Midbrain (tissue), 1 donor: ENCODE data around the gene CSNK2A1.
A peak's percentile ranks its signal among the peaks of the same experiment; 100 is the strongest.
"Not testable (repeated sequence)": the region's sequence is repeated elsewhere in the genome, so short reads cannot be mapped to it uniquely, and the experiment has no call there.

ENCODE experiments used
- DNase-seq: peaks from one replicate; lab custom pipeline; 2025; lab: John Stamatoyannopoulos, UW

CSNK2A1 gene

GRCh38 chr20:483815-484644 lies 59.6 kb downstream of the CSNK2A1 start:
- DNase-seq: no peak

GRCh38 chr20:481167-481566 lies 62.4 kb downstream of the CSNK2A1 start:
- no peak for DNase-seq

- no peak for DNase-seq
Observed at GRCh38 chr20:480044-480443, 63.5 kb downstream of the CSNK2A1 start.

GRCh38 chr20:479487-479886 lies 64.1 kb downstream of the CSNK2A1 start:
- DNase-seq: no peak

DNA sequence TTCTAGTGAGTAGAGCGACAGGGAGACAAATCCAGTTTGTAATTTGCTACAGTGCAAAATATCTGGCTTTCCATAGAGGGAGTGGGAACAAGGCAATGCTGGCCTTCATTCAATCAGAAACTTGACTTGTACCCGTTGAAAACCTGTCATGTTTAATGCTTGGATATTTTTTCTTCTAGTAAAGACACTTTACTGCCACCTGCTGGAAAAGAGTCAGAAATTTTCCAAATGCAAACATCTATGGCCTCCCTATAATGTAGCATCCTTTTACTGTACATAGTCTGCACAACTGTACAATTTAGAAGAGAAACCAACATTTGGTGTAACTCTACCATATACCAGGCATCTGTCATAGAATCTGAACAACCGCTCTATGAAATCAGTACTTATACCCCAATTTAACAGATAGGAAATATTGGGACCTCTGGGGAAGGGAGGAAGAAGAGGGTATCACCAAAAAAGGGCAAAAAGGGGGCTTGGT lies 64.6 kb downstream of the CSNK2A1 start:
- DNase-seq: peak; percentile 68

GRCh38 chr20:478010-478948 lies 65.3 kb downstream of the CSNK2A1 start:
- no peak for DNase-seq

- not testable (repeated sequence) for DNase-seq
Observed at GRCh38 chr20:476561-477249, 66.9 kb downstream of the CSNK2A1 start.

DNA sequence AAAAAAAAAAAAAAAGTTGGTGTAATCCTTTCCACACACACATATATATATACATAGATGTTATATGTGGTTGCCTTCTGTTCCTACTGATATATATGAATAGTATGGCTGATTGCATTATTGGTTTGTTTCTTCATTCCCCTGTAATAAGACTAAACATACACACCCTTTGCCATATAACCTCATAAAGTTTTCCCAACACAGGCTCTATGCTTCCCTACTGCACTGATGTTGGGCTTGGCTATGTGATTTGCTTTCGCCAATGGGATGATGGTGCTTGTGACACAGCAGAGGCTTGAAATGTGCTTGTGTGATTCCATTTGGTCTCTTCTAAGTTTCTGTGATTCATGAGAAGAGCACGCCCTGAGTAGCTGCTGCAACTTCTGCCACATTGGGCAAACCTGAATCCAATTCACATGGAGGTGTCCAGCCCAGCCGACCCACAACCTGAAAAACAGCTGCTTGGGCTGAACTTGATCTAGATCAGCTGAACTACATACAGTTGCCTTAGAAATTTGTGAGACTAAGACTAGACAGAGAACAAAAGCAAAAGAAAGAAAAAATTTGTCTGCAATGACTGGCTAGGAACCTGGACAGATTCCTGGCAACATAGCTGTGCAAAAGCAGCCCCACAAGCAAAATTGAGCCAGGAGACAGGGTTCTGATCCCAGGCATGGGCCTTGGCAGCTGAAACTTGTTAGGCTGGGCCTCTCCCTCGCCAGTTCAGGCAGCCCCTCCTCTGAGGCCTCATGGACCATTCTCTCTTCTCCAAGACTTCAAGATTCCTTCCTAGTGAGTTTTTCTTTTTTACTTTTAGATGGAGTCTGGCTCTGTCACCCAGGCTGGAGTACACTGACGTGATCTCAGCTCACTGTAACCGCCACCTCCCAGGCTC lies 67.9 kb downstream of the CSNK2A1 start:
- DNase-seq: no peak

DNA sequence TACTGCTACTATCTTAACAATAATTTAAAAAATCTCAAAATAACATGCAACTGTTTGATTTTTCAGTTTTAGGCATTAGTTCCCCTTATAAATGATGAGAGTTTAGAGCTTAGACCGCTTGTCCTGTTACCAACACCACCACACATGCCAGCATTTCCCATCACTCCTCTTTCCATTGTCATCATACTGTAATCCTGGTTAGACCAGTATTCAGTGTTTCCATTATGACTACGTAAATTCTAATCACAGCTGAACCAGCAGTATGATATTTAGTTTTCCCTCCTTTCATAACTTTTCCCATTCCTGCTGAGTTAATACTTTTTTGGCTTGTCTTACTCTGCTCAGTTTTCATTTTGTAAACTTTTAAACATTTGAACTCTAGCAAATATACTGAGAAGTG lies 69.0 kb downstream of the CSNK2A1 start:
- no peak for DNase-seq

GRCh38 chr20:472889-473292 lies 70.7 kb downstream of the CSNK2A1 start:
- no peak for DNase-seq

DNA sequence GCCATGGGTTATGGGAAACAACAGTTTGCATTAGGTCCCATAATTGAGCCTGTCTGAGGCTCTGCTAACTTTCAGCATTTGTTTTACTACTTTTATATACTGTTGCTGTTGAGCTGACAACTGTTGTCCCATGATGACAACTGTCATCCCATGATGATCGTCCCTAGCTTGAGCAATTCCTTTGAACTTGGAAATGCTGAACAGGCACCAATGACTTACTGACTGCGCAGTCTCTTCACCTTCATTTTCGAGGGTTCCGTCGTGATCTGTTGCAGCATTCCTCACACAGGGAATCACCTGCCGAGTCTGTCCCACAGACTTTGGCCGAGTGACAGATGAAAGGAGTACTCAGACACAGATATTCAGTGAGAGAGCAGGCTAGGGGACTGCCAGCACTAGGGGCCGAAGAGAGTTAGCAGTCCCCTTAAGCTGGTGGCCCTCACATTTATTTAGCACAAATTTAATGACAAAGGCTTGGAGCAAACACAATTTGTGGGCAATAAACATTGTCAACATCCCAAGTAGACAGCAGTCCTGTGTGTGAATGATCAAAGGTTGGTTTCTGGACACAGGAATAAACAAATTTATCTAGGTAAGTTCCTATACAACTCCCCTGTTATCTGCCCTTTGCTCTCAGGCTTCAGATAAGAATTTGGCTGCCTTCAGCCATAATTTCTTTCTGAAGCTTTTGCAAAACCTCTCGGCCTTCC lies 71.3 kb downstream of the CSNK2A1 start:
- no peak for DNase-seq

DNA sequence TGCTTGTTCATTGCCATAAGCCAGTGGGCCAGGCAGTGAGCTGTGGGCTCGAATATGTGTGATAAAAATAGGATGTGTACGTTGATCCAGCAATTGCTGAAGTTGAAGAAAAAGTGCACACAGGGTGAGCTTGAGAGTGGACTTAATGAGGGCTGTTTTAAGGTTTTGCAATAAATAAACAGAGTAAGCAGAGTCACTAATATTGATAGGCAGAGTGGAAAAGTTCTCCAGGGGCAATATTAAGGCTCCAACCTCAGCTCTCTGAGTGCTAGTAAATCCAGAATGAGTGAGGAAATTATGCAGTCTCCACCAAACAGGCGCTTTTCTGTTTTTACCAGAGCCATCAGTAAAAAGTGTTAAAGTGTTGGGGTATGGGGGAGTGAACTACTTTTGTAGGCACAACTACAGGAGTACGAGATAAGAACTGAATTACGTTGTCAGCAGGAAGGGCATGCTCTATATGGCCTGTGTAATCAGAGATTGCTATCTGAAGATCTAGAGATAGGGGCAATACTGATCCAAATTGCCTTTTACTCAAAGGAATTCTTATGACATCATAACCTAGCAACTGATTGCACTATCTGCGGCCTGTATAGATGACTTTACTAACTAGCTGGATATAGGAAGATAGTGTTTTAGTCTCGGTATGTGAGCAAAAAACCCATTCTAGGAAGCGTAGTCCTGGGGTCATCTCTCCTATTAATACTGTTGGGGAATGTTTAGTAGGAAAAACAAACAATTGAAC lies 73.7 kb downstream of the CSNK2A1 start:
- DNase-seq: no peak

DNA sequence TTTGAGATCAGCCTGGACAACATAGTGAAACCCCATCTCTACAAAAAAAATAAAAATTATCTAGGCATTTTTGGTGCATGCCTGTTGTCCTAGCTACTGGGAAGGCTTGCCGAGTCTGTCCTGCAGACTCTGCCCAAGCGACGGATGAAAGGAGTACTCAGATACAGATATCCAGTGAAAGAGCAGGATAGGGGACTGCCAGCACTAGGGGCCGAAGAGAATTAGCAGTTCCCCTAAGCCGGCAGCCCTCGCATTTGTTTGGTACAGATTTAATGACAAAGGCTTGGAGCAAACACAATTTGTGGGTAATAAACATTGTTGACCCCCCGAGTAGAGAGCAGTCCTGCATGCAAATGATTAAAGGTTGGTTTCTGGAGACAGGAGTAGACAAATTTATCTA lies 75.8 kb downstream of the CSNK2A1 start:
- no peak for DNase-seq

GRCh38 chr20:462199-462991 lies 81.2 kb downstream of the CSNK2A1 start, which contains the start of gene TBC1D20:
TSS of gene TBC1D20 (minus strand) at chr20:462533. CDS start at chr20:462405, 128 bp downstream.
- DNase-seq: peak; percentile 91

- peak; percentile 52 for DNase-seq
Observed at GRCh38 chr20:461254-462198, 82.1 kb downstream of the CSNK2A1 start.

DNA sequence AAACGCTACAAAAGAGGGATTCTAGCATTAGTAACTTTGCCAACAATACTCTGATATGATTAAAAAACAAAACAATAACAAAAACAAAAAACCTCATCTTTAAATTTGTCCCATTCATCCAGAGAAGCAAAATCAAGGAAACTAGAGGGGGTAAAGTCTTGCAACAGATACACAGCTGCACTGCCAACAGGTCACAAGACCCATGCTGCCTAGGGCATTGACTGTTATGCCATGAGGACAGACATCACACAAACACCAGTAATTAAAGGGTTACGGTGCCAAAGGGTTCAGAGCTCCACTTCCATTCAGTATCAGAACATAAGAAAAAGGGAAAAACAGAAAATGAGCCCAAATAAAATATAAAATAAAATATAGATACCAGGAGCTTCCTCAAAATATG lies 82.9 kb downstream of the CSNK2A1 start:
- DNase-seq: peak; percentile 20

DNA sequence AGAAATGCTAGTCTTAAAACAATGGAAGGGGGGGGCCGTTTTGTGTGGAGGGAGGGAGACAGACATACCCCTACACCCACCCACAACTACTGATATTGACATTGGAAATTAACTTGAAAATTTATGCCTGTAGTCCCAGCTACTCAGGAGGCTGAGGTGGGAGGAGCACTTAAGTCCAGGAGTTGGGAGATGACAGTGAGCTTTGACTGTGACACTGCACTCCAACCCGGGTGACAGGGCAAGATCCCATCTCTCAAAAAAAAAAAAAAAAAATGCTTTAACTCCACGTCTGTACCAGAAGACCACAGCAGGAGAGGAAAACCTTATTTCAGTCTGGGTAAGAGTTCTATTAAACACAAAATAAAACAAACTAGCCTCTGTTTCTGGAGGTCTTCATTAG lies 83.4 kb downstream of the CSNK2A1 start:
- no peak for DNase-seq

- DNase-seq: no peak
Observed at GRCh38 chr20:458776-459175, 84.8 kb downstream of the CSNK2A1 start.
